ENCODE measurements around the gene ZNF792. TPM values are rescaled to one million over a fixed set of nuclear protein-coding genes. Genes with fewer than 3 reads are reported as not detected.
"Not testable (repeated sequence)": the region's sequence is repeated elsewhere in the genome, so short reads cannot be mapped to it uniquely, and the experiment has no call there.

Gene ZNF792
- total and polyA plus RNA-seq, 4 donors, result 2.0 to 17.2 (median 5.9) TPM

DNA sequence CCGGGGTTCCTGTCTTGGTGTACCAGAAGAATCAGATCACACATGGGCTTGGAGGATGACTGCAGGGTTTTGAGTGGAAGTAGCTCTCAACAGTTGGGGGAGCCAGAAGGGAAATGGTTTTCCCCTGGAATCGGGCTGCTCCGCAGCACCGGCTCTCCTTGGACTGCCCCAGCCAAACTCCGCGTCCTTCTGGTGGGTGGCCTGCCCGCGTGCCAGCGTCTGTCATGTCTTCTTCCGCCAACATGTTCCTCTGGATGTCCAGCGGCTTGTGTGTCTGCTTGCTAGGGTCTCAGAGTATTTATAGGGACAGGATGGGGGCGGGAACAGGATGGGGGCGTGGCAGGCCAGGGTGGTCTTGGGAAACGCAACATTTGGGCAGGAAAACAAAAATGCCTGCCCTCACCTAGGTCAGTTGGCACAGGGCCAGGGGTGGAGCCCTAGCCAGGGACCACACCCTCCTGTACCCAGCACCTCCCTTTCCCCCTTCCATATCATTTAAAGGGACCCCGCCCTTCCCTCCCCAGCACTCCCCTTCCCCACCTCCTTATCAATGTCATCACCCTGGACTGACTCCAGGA, 38.7 kb downstream of the ZNF792 start:
- WGBS, 2 donors, result 89 to 91% methylated on average over 15 of the region's 15 CpGs
- Histone ChIP-seq H3K4me3 (no peak overlapping the region), H3K27me3 (ENCODE audit: control insufficient read depth in 3 of 3, insufficient read depth in 3 of 3, low read length in 2 of 3) (no peaks in the 10 kb centered on the region), H3K4me1 (ENCODE audit: control insufficient read depth in 5 of 5, insufficient read depth in 5 of 5, low read length in 5 of 5) (peaks cover 0 to 11% (median 0%) of the 10 kb centered on the region in 5 donors), H3K36me3 (ENCODE audit: control insufficient read depth in 4 of 4, insufficient read depth in 4 of 4, low read length in 4 of 4) (peaks cover 0 to 4% (median under 1%) of the 10 kb centered on the region in 4 donors), H3K9me3 (ENCODE audit: control insufficient read depth in 4 of 4, insufficient read depth in 3 of 4, low read length in 3 of 4) (no peaks in the 10 kb centered on the region), H3K9ac (ENCODE audit: insufficient read depth in 1 of 2, low read length in 2 of 2) (no peak overlapping the region), H3K27ac (ENCODE audit: low read depth in 1 of 2, low read length in 1 of 2) (no peak overlapping the region)
- no peak for TF ChIP-seq CTCF (IDR thresholded peaks at IDR 0.05; ENCODE audit: control extremely low read depth, extremely low read depth)
- ATAC-seq (ENCODE audit: insufficient read depth, low FRiP score) (no peak), DNase-seq (no peak)

GRCh38 chr19:34920090-34920786, 43.8 kb downstream of the ZNF792 start:
- H3K4me3 ChIP-seq; H3K36me3 ChIP-seq (ENCODE audit: control insufficient read depth in 4 of 4, insufficient read depth in 4 of 4, low read length in 4 of 4); DNase-seq; H3K27ac ChIP-seq (ENCODE audit: low read depth in 1 of 2, low read length in 1 of 2); H3K9ac ChIP-seq (ENCODE audit: insufficient read depth in 1 of 2, low read length in 2 of 2); H3K4me1 ChIP-seq (ENCODE audit: control insufficient read depth in 5 of 5, insufficient read depth in 5 of 5, low read length in 5 of 5); ATAC-seq (ENCODE audit: insufficient read depth, low FRiP score); H3K27me3 ChIP-seq (ENCODE audit: control insufficient read depth in 3 of 3, insufficient read depth in 3 of 3, low read length in 2 of 3): not testable (repeated sequence)
- peaks cover 0 to 12% (median 6%) of the 10 kb centered on the region in 4 donors for H3K9me3 ChIP-seq (ENCODE audit: control insufficient read depth in 4 of 4, insufficient read depth in 3 of 4, low read length in 3 of 4)
- WGBS, 2 donors, result 68 to 82% methylated on average over 8 of the region's 8 CpGs

DNA sequence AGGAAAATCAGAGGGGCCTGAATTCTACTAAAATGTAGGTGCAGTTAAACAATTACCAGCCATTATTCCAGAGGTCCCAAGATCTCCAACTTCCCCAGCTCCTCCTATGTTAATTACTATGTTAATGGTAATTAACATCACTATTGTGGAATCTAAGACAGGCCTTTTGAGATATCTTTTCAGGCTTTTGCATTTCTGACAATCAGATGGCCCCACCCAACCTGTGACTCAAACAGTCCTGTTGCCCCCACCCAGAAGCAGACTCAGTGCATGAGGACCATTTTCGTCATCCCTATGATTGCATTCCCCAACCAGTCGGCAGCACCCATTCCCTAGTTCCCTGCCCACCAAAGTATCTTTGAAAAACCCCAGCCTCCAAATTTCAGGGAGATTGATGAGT, 45.8 kb downstream of the ZNF792 start:
- Histone ChIP-seq H3K27ac (ENCODE audit: low read depth in 1 of 2, low read length in 1 of 2) (no peak overlapping the region), H3K4me3 (no peak overlapping the region), H3K9ac (ENCODE audit: insufficient read depth in 1 of 2, low read length in 2 of 2) (no peak overlapping the region), H3K27me3 (ENCODE audit: control insufficient read depth in 3 of 3, insufficient read depth in 3 of 3, low read length in 2 of 3) (no peaks in the 10 kb centered on the region), H3K36me3 (ENCODE audit: control insufficient read depth in 4 of 4, insufficient read depth in 4 of 4, low read length in 4 of 4) (no peaks in the 10 kb centered on the region), H3K4me1 (ENCODE audit: control insufficient read depth in 5 of 5, insufficient read depth in 5 of 5, low read length in 5 of 5) (no peaks in the 10 kb centered on the region), H3K9me3 (ENCODE audit: control insufficient read depth in 4 of 4, insufficient read depth in 3 of 4, low read length in 3 of 4) (peaks cover 0 to 15% (median 6%) of the 10 kb centered on the region in 4 donors)
- DNase-seq, result no peak
- TF ChIP-seq CTCF (IDR thresholded peaks at IDR 0.05; ENCODE audit: control extremely low read depth, extremely low read depth), result no peak
- ATAC-seq (ENCODE audit: insufficient read depth, low FRiP score), result no peak
- 84 to 94% methylated on average over 2 of the region's 2 CpGs for WGBS, 2 donors

DNA sequence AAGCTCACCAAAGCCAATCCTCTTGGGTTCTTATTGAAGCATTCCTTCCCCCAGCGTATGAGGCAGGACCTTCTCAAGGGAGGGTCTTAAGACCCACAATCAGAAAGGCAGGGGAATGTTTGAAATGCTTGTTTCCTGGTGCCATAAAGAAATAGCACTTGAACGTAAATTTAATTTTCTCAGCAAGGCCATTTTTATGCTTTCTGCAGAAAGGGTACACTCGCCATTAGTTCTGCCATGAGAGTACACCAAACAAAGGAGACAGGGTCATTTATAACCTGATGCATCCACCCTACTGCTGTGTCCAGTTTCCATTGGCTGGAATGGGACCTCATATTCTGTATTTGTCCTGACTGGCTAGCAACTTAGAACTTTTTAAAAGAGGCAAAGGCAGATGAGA, 46.9 kb downstream of the ZNF792 start:
- H3K4me3 ChIP-seq; DNase-seq; H3K27me3 ChIP-seq (ENCODE audit: control insufficient read depth in 3 of 3, insufficient read depth in 3 of 3, low read length in 2 of 3); H3K4me1 ChIP-seq (ENCODE audit: control insufficient read depth in 5 of 5, insufficient read depth in 5 of 5, low read length in 5 of 5); ATAC-seq (ENCODE audit: insufficient read depth, low FRiP score); H3K36me3 ChIP-seq (ENCODE audit: control insufficient read depth in 4 of 4, insufficient read depth in 4 of 4, low read length in 4 of 4); H3K9ac ChIP-seq (ENCODE audit: insufficient read depth in 1 of 2, low read length in 2 of 2); H3K27ac ChIP-seq (ENCODE audit: low read depth in 1 of 2, low read length in 1 of 2): not testable (repeated sequence)
- H3K9me3 ChIP-seq (ENCODE audit: control insufficient read depth in 4 of 4, insufficient read depth in 3 of 4, low read length in 3 of 4), result peaks cover 0 to 15% (median 6%) of the 10 kb centered on the region in 4 donors
- WGBS, 2 donors, result 83 to 87% methylated on average over 3 of the region's 3 CpGs
